AG04449 (cell line): Measurements from ENCODE around the gene PERM1.
"Not testable (repeated sequence)": the region's sequence is repeated elsewhere in the genome, so short reads cannot be mapped to it uniquely, and the experiment has no call there.

Experiments
- CTCF ChIA-PET: fragments of 350-600 bp; formaldehyde crosslinking; extraction: SDS; loops from one replicate; lab custom pipeline; 2021; ENCODE audit warnings: antibody characterized with exemption; lab: Yijun Ruan, JAX
- POLR2A ChIA-PET: fragments of 400-600, 350-600 bp; formaldehyde crosslinking; extraction: SDS; loops from one replicate; lab custom pipeline; 2020; ENCODE audit warnings: antibody characterized with exemption, inconsistent platforms; lab: Yijun Ruan, JAX
- DNase-seq: peaks from one replicate; pipeline ENCODE4 v3.0.0-alpha.2; 2010; ENCODE audit warnings: low read depth, low spot score
- H3K4me3 ChIP-seq: 2 replicates; pipeline ENCODE4 v1.5.1; 2011; ENCODE audit warnings: low read depth, mild to moderate bottlenecking, control low read depth, low read length
- CTCF ChIP-seq: IDR thresholded peaks from one replicate; pipeline ENCODE4 v1.5.1; 2011; ENCODE audit warnings: mild to moderate bottlenecking, moderate library complexity, low read length, control low read depth, inconsistent platforms; ENCODE audit not compliant: insufficient read depth; ENCODE audit errors: missing control alignments

PERM1 gene

GRCh38 chr1:1014799-1015681, 33.1 kb upstream of the PERM1 start:
- TF ChIP-seq CTCF = peak; percentile 38
- DNase-seq = no peak
- CTCF ChIA-PET = interaction anchor here (0.8 to 7.7 kb wide), 8 partner anchors 10 to 216 kb away, joined by 3 to 111 read pairs (median 4); partner anchors contain the start of gene PERM1
- H3K4me3 ChIP-seq = no peak overlapping the region; the same call in 1 of the 2 replicates
- POLR2A ChIA-PET = interaction anchor here (1.9 kb wide), 1 partner anchor 15 kb away, joined by 9 read pairs; the partner anchor contains the start of gene HES4

GRCh38 chr1:1013922-1014648, 32.2 kb upstream of the PERM1 start:
- ChIA-PET POLR2A (interaction anchor here (1.6 to 1.9 kb wide), 2 partner anchors 13 to 14 kb away, joined by 3 to 9 read pairs; partner anchors contain the start of gene HES4), CTCF (interaction anchor here (1.0 to 7.7 kb wide), 9 partner anchors 9 to 109 kb away, joined by 3 to 111 read pairs (median 5); partner anchors contain the start of gene PERM1)
- peak overlapping the region; percentile 69 for H3K4me3 ChIP-seq
- no peak for TF ChIP-seq CTCF
- no peak for DNase-seq

- peak within 1 kb of the TSS; percentile 69 for H3K4me3 ChIP-seq
- CTCF ChIA-PET = interaction anchor here (1.0 to 7.7 kb wide), 8 partner anchors 8 to 109 kb away, joined by 3 to 111 read pairs (median 5); partner anchors contain the start of gene PERM1
- TF ChIP-seq CTCF = no peak
- POLR2A ChIA-PET = interaction anchor here (0.6 to 1.9 kb wide), 3 partner anchors 12 to 25 kb away, joined by 3 to 9 read pairs (median 5); partner anchors contain the start of gene HES4
- DNase-seq = peak; percentile 51
Observed at GRCh38 chr1:1013105-1013921, 31.4 kb upstream of the PERM1 start, which contains the start of gene ISG15. ISG15 (plus strand) TSS chr1:1013497; CDS start chr1:1013574, 77 bp downstream.

DNA sequence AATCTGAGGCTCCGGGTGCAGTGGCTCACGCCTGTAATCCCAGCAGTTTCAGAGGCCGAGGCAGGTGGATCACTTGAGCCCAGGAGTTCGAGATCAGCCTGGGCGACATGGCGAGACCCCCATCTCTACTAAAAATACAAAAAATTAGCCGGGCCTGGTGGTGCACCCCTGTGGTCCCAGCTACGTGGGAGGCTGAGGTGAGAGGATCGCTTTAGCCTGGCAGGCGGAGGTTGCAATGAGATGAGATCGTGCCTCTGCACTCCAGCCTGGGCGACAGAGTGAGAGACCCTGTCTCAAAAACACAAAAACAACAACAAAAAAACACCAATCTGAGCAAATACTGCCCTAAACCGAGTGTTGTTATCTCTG, 30.8 kb upstream of the PERM1 start:
- ChIA-PET POLR2A (interaction anchor here (0.6 to 1.9 kb wide), 3 partner anchors 11 to 25 kb away, joined by 3 to 9 read pairs (median 5); partner anchors contain the start of gene HES4), CTCF (interaction anchor here (1.0 to 7.7 kb wide), 4 partner anchors 8 to 108 kb away, joined by 3 to 111 read pairs (median 5); partner anchors contain the start of gene PERM1)
- H3K4me3 ChIP-seq = peak overlapping the region; percentile 69
- not testable (repeated sequence) for DNase-seq

DNA sequence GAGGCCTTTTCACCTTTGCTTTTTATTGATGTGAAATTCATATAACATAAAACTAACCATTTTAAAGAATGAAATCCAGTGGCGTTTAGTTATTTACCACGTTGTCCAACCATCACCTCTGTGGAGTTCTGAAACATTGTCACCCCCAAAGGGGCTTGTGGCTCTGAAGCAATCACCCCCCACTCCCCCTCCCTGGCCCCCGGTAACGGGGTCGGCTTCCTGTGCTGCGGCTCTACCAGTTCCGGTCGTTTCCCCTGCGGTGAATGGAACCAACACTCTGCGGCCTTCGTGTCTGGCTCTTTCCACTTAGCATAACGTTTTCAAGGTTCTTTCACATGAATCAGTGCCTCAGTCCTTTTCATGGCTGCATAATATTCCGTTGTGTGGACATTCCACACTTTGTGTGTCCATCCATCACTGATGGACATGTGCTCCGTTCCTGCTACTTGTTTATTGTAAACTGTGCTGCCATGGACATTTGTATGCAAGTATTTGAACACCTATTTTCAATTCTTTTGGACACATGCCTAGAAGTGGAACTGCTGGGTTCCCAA, 29.6 kb upstream of the PERM1 start:
- ChIA-PET POLR2A (no interaction called here), CTCF (interaction anchor here (1.4 kb wide), 1 partner anchor 10 kb away, joined by 4 read pairs; no protein-coding TSS in a partner anchor)
- H3K4me3 ChIP-seq = no peak overlapping the region
- TF ChIP-seq CTCF = no peak
- DNase-seq = no peak

DNA sequence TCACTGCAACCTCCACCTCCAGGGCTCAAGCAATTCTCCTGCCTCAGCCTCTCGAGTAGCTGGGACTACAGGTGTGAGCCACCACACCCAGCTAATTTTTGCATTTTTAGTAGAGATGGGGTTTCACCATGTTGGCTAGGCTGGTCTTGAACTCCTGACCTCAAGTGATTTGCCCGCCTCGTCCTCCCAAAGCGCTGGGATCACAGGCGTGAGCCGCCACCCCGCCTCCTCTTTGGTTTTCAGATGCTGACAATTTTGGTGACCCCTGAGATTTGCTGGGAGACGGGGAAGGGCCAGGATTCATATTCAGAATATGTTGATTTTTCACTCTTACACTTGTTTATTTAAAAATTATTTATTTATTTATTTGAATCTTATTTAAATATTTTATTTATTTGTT, 28.2 kb upstream of the PERM1 start:
- CTCF ChIA-PET = interaction anchor here (0.7 to 1.4 kb wide), 4 partner anchors 8 to 26 kb away, joined by 3 to 5 read pairs (median 4); no protein-coding TSS in a partner anchor
- H3K4me3 ChIP-seq, DNase-seq, POLR2A ChIA-PET: not testable (repeated sequence)
